CD4-positive, alpha-beta T cell treated with Interleukin-1 beta for 1 hour (primary cell): ENCODE results near the gene GTPBP1.

Experiments used
- DNase-seq, 2 donors: peaks; one replicate each; pipeline ENCODE4 v3.0.0-alpha.2; 2020 to 2022

GTPBP1 gene

GRCh38 chr22:38761202-38762162, 55.7 kb downstream of the GTPBP1 start:
- no peak for DNase-seq

GRCh38 chr22:38762551-38762983, 56.8 kb downstream of the GTPBP1 start:
- DNase-seq, result no peak

DNA sequence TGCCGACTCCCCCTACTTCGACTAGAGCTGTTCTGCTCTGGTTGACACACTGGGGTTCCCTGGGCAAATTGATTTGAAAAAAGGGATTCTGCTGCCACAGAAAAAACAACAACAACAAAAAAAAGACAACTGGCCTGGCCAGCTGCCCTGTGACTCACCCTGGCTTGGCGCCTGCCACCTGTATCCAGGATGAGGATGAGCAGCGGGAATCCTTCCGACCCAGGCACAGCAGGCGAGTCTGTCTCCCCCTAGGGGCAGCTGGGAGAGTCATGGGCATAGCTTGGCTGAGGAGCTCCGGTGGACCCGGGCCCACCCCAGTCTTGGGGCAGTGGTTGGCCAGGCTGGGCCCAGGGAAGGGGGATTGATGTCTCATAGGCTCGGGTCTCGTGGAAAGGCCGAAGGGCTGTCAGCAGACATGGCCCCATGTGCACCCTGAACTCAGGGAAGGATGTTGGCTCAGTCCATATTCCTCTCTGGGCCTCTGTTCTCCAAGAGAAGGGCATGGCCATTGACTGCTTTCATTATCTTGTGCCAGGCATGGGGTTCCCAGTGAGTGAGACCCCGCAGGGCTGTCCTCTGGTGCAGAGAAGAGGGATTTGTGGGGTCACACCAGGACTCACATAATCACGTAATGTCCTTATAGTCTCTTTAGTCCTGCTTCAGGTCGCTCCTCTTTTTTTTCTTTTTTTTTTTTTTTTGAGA, 60.5 kb downstream of the GTPBP1 start:
- peak; percentile 43 to 58 for DNase-seq

DNA sequence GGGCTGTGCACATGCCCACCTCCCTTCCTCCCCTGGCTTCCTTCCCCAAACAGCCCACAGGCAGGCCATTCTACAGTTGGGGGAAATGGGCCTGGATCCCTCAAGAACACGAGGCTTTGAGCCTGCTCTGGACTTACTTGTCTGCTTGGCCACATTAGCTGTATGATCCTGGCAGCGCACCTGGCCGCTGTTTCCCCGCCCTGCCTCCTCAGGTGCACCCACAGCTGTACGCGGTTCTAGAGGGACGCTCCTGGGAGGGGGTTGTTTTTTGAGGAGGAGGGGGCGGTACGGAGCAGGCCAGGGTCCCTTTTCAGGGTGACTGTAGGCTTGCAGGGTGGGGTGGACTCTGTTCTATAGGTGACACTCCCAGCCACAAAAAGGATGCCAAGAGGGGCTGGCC, 61.6 kb downstream of the GTPBP1 start:
- no peak for DNase-seq

DNA sequence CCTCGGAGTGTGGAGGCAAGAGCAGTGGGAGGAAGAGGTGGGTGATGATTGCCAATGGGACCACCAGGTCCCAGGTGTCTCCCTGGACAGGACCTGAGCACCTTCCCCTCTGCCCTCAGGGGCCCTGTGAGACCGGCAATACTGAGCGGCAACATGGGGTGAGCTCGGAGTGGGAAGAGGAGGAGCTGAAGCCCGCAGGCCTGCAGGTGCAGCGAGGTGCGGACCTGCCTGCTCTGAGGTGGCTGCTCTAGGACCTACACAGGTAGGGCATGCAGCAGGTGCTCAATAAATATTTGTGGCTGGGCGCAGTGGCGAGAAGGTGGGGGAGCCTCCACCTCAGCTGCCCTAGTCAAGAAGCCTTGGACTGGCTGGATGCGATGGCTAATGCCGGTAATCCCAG, 62.3 kb downstream of the GTPBP1 start:
- DNase-seq, result no peak

DNA sequence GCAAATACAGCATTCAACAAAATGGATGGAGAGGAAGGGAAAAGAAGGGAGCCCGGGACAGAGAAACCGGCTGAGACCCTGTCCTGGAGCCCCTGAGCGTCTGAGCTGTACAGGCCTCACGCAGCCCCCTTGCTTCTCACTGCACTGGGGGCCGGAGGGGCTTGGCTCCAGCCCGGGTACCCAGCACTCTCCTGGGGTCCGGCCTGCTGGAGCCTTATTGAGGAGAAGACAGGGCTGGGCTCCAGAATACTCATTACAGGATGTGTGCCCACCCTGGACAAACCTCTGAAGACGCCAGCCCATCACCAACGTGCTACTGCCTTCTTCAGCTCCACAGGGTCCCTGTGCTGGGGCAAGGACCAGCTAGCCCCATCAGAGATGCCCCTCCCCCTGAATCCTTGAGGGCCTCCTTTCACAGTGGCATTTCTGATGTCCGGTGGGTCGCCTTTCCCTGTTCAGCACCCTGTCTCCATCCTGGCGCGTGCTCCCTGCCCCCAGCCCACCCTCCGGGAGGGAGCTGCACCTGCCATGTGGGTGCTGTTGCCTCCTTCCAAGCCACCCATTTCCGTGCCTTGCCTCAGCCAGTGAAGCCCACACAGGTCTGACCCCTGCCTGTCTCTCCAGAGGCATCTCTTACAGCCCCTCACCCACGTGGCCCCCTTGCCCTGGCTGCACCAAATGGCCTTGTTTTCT, 64.7 kb downstream of the GTPBP1 start:
- DNase-seq, result no peak

DNA sequence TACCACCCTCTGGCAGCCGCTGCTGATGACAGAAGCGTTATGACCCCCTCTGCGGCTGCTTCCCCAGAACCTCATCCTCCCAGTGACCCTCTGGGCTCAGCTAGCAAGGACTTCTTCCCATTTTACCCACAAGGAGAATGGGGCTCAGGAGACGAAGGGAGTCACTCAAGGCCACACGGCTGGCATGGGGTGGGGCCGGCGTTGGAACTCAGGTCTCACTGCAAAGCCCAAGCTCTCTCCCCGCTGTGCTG, 66.8 kb downstream of the GTPBP1 start:
- DNase-seq, result no peak

DNA sequence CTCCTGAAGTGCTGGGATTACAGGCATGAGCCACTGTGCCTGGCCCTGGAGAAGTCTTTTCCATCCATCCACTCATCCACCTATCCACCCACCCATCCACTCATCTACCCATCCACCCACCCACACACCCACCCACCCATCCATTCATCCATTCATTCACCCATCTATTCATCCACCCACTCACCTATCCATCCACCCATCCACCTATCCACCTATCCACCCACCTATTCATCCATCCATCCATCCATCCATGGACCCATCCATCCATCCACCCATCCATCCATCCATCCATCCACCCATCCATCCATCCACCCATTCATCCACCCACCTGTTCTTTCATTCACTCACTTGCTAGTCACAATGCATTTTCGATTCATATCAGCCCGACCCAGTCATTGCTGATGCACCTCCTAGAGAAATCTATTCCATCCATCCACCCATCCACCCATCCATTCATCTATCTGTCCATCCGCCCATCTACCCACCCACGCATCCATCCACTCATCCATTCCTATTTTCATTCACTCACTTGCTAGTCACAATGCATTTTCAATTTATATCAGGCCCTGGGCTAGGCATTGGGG, 67.7 kb downstream of the GTPBP1 start:
- DNase-seq, result no peak

GRCh38 chr22:38774496-38775166, 68.9 kb downstream of the GTPBP1 start:
- DNase-seq, result no peak

- no peak for DNase-seq
These were observed 69.9 kb downstream of the GTPBP1 start for GRCh38 chr22:38775656-38776055.

GRCh38 chr22:38776086-38776485, 70.3 kb downstream of the GTPBP1 start:
- no peak for DNase-seq

DNA sequence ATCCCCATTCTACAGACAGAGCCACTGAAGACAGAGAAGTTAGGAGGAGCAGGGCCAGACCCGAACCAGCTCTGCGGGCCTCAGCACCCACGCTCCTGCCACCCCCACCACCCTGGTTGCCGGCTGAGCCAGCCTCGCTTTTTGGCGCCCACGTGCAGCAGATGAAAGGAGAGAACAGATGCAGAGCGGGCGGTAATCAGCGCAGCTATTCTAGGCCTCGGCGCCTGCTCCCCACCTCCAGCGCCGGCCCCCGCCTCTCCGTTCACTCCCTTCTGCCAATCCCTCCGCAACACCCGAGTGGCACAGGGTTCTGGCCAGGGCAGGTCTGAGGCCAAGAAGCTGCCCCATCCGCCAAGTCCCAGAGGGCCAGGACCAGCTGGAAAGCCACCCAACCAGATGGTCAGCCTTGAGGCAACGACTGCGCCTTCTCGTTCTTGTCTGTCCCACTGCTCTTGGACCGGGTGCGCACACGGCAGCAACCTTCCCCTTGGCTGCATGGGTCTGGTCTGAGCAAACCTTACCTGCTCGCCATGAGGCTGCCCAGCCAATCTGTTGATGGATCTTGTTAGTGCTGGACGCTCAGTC, 71.4 kb downstream of the GTPBP1 start:
- no peak for DNase-seq

DNA sequence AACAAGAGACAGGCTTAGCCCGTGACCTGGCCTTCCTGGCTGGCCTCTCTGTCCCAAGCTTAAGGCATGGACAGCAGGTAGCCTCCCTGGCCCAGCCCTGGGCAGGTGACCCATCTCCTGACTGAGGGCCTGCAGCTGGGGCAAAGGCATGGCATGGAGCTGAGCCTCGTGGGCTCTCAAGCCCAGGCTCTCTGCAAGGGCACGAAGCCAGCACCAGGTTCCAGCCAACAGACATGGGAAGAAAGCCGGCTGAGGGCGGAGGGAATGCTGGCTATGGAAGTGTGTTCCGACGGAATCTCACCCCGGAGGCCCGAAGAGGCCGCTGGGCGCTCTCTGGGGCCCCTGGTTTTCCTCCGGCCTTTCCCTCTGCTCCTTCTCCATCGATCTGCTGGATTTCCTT, 75.3 kb downstream of the GTPBP1 start:
- DNase-seq, result no peak

GRCh38 chr22:38782402-38783094, 76.8 kb downstream of the GTPBP1 start:
- DNase-seq, result no peak
